ENCODE results near the gene PADI4. TPM values are rescaled to one million over a fixed set of nuclear protein-coding genes. Genes with fewer than 3 reads are reported as not detected.

Gene PADI4
- total and polyA plus RNA-seq, 2 experiments from 2014 or later, result 0.45 to 0.52 TPM

GRCh38 chr1:17295292-17295691 lies 12.7 kb upstream of the PADI4 start:
- Mint-ChIP-seq H3K27me3 (ENCODE audit: insufficient read depth, low read depth, poor library complexity) (peaks cover 7% of the 10 kb centered on the region), H3K4me3 (no peak overlapping the region), H3K36me3 (ENCODE audit: low read depth) (no peaks in the 10 kb centered on the region), H3K27ac (no peak overlapping the region), H3K4me1 (no peaks in the 10 kb centered on the region), H3K9me3 (peaks cover 9% of the 10 kb centered on the region)
- no peak overlapping the region for H3K4me3 ChIP-seq
- no peaks in the 10 kb centered on the region for H3K4me1 ChIP-seq (ENCODE audit: insufficient read depth)
- no peaks in the 10 kb centered on the region for H3K27me3 ChIP-seq (ENCODE audit: insufficient read depth)
- H4K20me1 ChIP-seq (replicated peaks; ENCODE audit: insufficient read depth), result no peaks in the 10 kb centered on the region
- no peak overlapping the region for H3K4me2 ChIP-seq
- no peak for DNase-seq (ENCODE audit: low spot score)
- no peaks in the 10 kb centered on the region; the same call in 1 of the 2 replicates for H3K36me3 ChIP-seq (ENCODE audit: insufficient read depth)
- no peaks in the 10 kb centered on the region for H3K79me2 ChIP-seq (replicated peaks; ENCODE audit: insufficient read depth)
- no peaks in the 10 kb centered on the region for H3K9me2 ChIP-seq (ENCODE audit: insufficient read depth)
- H2AFZ ChIP-seq, result no peak overlapping the region
- no peak overlapping the region for H3K27ac ChIP-seq (ENCODE audit: low read depth)
- no peak for ATAC-seq
- no peaks in the 10 kb centered on the region for H3F3A ChIP-seq (replicated peaks; ENCODE audit: low read depth)
- TF ChIP-seq CREB1 (CRISPR knock-in tag; IDR thresholded peaks at IDR 0.05; ENCODE audit: low read depth) (no peak), JUNB (IDR thresholded peaks at IDR 0.05; ENCODE audit: unreplicated experiment) (no peak), ZNF114 (CRISPR knock-in tag; IDR thresholded peaks at IDR 0.05) (no peak), EZH2 (IDR thresholded peaks at IDR 0.05; ENCODE audit: low read depth, unreplicated experiment) (no peak), ZNF331 (CRISPR knock-in tag; IDR thresholded peaks at IDR 0.05; ENCODE audit: low read depth) (no peak), ETS1 (IDR thresholded peaks at IDR 0.05) (no peak), CTCF (conservative IDR thresholded peaks at IDR 0.05; ENCODE audit: low read depth in 2 of 2) (no peak), POLR2AphosphoS5 (IDR thresholded peaks at IDR 0.05; ENCODE audit: low read depth) (no peak), STAT1 (IDR thresholded peaks at IDR 0.05; ENCODE audit: unreplicated experiment) (no peak), EZH2phosphoT487 (IDR thresholded peaks at IDR 0.05; ENCODE audit: unreplicated experiment) (no peak), NANOG (IDR thresholded peaks at IDR 0.05; ENCODE audit: borderline replicate concordance) (no peak)
- TF ChIP-seq, protein P1, sequence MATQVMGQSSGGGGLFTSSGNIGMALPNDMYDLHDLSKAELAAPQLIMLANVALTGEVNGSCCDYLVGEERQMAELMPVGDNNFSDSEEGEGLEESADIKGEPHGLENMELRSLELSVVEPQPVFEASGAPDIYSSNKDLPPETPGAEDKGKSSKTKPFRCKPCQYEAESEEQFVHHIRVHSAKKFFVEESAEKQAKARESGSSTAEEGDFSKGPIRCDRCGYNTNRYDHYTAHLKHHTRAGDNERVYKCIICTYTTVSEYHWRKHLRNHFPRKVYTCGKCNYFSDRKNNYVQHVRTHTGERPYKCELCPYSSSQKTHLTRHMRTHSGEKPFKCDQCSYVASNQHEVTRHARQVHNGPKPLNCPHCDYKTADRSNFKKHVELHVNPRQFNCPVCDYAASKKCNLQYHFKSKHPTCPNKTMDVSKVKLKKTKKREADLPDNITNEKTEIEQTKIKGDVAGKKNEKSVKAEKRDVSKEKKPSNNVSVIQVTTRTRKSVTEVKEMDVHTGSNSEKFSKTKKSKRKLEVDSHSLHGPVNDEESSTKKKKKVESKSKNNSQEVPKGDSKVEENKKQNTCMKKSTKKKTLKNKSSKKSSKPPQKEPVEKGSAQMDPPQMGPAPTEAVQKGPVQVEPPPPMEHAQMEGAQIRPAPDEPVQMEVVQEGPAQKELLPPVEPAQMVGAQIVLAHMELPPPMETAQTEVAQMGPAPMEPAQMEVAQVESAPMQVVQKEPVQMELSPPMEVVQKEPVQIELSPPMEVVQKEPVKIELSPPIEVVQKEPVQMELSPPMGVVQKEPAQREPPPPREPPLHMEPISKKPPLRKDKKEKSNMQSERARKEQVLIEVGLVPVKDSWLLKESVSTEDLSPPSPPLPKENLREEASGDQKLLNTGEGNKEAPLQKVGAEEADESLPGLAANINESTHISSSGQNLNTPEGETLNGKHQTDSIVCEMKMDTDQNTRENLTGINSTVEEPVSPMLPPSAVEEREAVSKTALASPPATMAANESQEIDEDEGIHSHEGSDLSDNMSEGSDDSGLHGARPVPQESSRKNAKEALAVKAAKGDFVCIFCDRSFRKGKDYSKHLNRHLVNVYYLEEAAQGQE (IDR thresholded peaks at IDR 0.05; ENCODE audit: unreplicated experiment), result no peak
- TF ChIP-seq, protein P2, sequence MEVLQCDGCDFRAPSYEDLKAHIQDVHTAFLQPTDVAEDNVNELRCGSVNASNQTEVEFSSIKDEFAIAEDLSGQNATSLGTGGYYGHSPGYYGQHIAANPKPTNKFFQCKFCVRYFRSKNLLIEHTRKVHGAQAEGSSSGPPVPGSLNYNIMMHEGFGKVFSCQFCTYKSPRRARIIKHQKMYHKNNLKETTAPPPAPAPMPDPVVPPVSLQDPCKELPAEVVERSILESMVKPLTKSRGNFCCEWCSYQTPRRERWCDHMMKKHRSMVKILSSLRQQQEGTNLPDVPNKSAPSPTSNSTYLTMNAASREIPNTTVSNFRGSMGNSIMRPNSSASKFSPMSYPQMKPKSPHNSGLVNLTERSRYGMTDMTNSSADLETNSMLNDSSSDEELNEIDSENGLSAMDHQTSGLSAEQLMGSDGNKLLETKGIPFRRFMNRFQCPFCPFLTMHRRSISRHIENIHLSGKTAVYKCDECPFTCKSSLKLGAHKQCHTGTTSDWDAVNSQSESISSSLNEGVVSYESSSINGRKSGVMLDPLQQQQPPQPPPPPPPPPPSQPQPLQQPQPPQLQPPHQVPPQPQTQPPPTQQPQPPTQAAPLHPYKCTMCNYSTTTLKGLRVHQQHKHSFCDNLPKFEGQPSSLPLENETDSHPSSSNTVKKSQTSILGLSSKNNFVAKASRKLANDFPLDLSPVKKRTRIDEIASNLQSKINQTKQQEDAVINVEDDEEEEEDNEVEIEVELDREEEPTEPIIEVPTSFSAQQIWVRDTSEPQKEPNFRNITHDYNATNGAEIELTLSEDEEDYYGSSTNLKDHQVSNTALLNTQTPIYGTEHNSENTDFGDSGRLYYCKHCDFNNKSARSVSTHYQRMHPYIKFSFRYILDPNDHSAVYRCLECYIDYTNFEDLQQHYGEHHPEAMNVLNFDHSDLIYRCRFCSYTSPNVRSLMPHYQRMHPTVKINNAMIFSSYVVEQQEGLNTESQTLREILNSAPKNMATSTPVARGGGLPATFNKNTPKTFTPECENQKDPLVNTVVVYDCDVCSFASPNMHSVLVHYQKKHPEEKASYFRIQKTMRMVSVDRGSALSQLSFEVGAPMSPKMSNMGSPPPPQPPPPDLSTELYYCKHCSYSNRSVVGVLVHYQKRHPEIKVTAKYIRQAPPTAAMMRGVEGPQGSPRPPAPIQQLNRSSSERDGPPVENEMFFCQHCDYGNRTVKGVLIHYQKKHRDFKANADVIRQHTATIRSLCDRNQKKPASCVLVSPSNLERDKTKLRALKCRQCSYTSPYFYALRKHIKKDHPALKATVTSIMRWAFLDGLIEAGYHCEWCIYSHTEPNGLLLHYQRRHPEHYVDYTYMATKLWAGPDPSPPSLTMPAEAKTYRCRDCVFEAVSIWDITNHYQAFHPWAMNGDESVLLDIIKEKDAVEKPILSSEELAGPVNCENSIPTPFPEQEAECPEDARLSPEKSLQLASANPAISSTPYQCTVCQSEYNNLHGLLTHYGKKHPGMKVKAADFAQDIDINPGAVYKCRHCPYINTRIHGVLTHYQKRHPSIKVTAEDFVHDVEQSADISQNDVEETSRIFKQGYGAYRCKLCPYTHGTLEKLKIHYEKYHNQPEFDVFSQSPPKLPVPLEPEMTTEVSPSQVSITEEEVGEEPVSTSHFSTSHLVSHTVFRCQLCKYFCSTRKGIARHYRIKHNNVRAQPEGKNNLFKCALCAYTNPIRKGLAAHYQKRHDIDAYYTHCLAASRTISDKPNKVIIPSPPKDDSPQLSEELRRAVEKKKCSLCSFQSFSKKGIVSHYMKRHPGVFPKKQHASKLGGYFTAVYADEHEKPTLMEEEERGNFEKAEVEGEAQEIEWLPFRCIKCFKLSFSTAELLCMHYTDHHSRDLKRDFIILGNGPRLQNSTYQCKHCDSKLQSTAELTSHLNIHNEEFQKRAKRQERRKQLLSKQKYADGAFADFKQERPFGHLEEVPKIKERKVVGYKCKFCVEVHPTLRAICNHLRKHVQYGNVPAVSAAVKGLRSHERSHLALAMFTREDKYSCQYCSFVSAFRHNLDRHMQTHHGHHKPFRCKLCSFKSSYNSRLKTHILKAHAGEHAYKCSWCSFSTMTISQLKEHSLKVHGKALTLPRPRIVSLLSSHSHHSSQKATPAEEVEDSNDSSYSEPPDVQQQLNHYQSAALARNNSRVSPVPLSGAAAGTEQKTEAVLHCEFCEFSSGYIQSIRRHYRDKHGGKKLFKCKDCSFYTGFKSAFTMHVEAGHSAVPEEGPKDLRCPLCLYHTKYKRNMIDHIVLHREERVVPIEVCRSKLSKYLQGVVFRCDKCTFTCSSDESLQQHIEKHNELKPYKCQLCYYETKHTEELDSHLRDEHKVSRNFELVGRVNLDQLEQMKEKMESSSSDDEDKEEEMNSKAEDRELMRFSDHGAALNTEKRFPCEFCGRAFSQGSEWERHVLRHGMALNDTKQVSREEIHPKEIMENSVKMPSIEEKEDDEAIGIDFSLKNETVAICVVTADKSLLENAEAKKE (CRISPR knock-in tag; IDR thresholded peaks at IDR 0.05), result no peak

All from GM23338 (cell line).